Activated T-cell treated with anti-CD3 and anti-CD28 coated beads, Interleukin-2, amount 50 U/mL, for 48 hours (primary cell): Measurements from ENCODE around the gene THUMPD1.
"Not testable (repeated sequence)": the region's sequence is repeated elsewhere in the genome, so short reads cannot be mapped to it uniquely, and the experiment has no call there.

Source experiments
- DNase-seq, 2 experiments: peaks; one replicate each; pipeline ENCODE4 v3.0.0-alpha.2; 2020

Gene THUMPD1

DNA sequence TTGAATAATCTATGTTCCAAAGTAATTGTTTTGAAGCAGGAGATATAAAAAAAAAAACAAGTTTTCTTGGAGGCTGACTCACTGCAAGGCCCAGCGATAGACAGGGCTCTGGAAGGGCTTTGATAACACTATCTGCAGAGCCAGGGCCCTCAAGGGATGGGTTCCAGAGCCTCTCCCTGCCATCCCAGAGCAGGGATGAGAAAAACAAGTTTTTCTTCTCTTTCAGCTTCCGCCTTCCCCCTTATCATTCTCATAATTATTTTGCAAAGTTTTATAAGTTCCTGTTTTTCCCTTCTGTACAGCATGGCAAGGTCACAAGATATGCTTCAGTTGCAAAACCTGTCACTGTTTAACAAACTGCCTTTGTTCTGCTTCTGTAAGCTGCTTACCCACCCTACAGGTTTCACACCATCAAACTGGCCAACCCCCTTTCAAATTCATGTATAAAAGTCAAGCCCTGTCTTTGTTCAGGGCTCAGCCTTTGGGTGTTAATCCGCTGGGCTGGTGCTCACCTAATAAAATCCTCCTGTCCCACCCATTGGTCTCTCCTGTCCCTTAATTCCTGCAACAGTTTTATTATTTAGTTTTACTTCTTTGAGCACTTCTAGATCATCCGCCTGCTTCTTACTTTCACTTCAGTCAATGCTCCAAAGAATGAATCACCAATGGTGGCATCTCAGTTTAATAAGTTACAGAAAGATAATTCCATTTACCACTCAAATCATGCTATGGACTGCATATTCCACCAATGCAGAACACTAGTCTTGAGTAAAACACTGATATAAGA, 5.6 kb upstream of the THUMPD1 start:
- DNase-seq: no peak

DNA sequence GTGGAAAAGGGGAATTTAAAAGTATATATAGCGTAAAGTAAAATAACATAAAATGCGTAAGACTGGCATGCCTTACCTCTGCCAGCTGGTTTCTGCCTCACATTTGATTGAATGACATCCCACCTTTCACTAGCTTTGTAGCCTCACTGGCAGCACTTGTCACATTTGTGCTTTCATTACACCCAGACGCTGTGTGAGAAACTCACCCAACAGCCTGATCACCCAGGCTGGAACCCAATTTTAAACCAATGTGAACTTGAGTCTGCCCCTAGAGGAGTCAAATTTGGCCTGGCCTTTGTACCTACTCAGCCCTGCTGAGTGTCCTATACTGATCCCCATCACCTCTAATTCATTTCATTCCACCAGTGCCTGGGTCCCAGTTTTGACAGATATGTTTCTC, 4.8 kb upstream of the THUMPD1 start:
- no peak for DNase-seq

DNA sequence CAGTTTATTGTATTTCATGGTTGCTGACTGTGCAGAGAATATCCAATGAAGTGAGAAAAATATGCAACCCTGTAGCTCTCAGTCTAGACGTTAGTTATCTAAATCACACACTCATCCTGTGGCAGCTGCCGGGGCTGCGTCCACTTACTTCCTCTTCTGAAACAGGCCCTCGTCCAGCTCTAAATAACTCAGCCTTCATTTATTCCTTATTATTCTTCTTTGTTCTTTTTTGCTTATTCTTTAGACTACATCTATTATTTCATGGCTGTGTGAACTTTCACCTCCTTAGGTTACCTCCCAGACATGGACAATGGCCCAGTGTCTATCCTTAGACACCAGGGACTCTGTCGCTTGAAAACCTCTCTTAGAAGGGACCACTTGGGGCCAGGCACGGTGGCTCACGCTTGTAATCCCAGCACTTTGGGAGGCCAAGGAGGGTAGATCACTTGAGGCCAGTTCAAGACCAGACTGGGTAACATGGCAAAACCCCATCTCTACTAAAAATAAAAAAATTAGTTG, 3.4 kb upstream of the THUMPD1 start:
- DNase-seq: no peak

DNA sequence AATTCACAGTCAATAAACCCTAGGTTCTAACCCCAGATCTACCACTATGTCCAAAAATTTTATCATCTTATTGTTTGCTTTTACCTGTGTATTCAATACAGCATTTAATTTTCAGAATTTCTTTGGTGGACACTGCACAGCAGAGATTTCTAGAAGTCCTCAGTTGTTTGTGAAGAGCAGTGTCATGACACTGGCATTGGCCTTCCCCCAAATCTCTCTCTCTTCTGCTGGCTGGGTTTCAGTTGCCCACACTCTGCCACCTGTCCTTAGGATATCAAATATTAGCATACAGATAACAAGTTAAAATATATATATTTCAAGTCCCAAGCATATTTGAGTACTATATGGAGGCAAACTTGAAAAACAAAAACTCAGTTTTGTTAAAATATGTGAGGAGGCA, 2.0 kb upstream of the THUMPD1 start:
- DNase-seq: no peak

DNA sequence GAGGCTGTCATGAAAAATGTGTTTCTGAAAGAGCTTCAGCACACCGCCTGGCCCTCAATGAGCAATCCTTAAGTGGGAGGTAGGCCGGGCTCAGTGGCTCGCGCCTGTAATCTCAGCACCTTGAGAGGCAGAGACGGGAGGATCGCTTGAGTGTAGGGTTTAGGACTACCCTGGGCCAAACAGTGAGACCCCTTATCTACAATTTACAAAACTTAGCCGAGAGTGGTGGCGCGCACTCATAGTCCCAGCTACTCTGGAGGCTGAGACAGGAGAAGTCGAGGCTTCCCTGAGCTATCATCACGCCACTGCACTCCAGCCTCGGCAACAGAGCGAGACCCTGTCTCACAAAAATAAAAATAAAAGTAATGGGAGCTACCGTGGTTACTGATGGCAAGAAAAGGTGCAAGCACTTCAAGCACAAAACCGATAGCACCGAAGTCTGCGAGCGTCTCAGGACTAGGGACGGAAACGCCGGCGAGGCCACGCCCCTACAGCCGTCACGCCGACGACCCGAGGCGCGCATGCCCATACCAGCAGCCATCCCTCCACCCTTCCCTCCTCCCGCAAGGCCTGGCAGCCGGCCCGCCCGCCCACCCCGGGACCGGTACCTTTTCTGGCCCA, 607 bp downstream of the THUMPD1 start:
- DNase-seq: peak; percentile 88 to 93

DNA sequence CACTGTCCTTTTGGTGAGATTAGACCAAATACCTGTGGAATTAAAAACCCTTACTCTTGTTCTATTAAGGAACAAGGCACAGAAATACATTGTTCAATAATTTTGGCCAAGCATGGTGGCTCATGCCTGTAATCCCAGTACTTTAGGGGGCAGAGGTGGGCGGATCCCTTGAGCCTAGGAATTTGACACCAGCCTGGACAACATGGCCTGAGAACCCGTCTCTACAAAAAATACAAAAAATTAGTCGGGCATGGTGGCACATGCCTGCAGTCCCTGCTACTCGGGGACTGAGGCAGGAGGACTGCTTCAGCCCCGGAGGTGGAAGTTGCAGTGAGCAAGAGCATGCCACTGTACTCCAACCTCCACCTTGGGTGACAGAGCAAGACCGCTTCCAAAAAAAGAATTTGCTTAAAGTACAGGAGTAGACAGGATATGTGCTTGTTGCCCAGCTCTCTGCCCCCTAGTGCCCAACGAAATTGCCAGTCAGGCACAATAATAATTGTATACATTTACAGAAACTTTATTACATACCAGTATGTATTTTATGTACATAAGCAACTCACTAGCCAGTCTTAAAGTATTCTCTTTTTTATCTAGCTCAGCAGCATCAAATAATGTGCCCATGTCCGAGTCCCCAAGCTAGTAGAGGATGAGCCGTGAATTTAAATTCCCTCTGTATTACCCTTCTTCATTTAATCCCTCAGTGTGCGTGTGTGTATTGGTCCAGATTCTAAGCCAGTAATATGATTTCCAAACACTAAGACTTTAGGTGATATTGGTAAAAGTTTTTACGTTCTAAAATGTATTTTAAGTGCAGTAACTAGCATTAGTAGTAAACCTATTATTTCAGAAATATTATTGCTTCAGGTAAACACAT, 1.4 kb downstream of the THUMPD1 start:
- peak in 1 of 2 experiments; percentile 22 for DNase-seq

DNA sequence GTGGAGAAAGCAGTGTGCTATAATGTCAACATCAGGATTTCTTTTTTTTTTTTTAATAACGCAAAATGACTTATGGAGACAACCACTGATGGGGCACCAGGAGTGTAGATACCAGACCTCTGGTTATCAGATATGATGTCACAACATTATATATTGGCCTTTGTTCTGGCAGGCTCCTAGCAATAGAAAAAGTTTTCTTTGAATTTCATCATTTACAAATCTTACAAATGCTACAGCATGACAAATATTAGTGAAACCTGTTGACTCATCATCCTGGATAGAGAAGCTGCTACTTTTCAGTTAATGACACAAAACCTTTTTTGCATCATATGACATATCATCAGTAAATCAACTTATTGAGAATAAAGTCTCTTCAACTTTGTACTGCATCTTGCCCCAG, 6.1 kb downstream of the THUMPD1 start:
- DNase-seq: no peak

DNA sequence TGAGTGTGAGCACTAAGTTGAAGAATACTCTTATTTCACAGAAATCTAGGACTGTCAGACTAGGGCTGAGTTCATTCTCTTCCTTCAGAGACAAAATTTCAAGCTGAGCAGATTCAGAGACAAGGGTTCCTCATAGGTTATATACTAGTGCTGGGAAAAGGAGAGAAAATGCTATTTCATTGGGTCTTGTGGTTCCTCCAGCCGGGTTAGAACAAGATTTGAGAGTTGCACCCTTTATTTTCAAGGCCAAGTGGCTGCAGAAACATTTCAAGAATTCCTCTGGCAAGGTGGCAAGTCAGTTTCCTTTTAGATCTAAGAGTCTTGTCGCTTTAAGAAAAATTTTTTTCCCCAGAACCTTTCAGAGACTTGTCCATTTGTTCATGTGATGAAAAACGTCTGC, 6.8 kb downstream of the THUMPD1 start:
- no peak for DNase-seq

DNA sequence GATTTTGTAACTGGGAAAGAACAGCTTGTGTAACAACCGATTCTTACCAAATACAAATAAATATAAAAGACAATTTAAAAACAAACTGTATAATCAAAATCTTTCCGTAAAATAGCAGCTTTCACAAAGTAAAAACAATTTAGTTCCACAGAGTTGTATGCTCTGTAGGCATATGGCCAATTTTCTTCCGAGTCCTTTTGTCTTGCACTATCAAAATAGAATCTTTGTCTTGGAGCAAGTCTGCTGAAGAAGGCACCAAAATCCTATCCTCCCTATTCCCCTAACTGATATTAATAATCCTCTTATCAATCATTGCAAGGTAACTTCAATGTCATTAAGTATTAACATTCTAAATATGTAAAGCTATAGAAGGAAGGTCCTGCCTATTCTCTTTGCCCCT, 7.6 kb downstream of the THUMPD1 start:
- DNase-seq: no peak

DNA sequence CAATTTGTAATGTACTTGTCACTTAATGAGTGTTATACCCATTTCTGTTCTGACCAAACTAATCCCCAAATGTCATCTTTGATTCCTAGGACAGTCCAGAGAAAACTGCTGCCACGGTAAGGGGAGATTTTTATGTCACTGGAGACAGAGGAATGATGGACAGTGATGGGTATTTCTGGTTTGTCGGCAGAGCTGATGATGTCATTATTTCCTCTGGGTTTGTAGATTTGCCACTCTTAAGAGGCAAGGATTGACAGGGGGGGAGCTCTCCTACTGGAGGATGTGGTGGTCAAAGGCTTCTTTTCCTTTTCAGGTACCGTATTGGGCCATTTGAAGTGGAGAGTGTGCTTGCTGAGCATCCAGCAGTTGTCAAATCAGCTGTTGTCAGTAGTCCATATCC, 12.5 kb downstream of the THUMPD1 start:
- no peak for DNase-seq

DNA sequence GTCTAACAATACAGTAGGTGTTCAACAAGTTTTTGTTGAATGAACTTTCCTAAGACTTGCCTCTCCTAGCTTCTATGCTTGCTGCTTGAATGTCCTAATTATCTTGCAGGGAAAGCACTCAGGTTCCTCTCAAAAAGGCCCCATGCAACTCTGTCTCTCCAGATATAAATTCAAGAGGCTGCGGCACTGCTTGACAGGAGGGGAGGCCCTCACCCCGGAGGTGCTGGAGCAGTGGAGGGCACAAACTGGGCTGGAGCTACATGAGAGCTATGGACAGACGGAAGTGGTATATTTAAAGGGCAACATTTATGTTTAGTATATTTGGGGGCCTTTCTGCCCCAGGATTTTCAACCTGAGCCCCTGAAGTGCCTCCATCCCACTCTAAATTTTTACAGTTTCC, 14.4 kb downstream of the THUMPD1 start:
- DNase-seq: no peak

DNA sequence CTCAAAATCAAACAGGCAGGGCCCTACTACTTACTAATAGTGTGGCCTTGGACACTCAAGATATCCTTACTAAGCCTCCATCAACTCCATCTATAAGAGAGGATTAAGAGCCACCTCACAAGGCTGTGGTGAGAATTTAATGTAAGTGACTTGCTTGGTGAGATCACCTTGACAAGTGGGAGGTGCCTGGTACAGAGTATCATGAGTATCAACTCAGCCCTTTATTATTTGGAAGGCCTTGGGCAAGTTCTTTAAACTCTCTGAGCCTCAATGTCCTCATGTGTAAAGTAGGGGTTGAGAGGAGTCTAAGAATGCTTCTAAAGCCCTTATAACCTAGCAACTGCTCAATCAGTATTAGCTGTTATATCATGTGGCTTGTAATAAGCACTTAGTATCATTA, 15.0 kb downstream of the THUMPD1 start:
- no peak for DNase-seq

DNA sequence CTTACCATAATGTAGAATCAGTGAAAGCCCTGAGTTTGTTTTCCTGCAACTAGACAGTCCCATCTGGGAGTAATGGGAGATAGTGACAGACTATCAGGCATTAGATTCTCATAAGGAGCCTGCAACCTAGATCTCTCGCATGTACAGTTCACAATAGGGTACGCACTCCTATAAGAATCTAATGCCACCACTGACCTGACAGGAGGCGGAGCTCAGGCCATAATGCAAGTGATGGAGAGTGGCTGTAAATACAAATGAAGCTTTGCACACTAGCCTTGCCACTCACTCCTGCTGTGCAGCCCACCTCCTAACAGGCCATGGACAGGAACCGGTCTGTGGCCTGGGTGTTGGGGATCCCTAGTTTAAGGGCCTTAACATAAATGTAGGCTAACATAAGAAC, 21.4 kb downstream of the THUMPD1 start:
- no peak for DNase-seq

DNA sequence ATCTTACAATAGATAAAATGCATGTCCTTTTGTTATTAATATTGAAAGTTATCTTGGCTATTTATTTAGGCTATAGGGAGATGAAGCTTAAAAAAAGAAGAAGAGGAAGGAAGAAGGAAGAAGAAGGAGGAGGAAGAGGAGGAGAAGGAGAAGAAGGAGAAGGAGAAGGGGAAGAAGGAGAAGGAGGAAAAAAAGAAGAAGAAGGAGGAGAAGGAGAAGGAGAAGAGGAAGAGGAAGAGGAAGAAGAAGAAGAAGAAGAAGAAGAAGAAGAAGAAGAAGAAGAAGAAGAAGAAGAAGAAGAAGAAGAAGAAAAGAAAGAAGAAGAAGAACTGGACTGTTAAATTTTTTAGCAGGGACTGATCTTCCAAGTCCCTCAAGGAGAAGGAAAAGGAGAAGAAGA, 23.9 kb downstream of the THUMPD1 start:
- DNase-seq: not testable (repeated sequence)

DNA sequence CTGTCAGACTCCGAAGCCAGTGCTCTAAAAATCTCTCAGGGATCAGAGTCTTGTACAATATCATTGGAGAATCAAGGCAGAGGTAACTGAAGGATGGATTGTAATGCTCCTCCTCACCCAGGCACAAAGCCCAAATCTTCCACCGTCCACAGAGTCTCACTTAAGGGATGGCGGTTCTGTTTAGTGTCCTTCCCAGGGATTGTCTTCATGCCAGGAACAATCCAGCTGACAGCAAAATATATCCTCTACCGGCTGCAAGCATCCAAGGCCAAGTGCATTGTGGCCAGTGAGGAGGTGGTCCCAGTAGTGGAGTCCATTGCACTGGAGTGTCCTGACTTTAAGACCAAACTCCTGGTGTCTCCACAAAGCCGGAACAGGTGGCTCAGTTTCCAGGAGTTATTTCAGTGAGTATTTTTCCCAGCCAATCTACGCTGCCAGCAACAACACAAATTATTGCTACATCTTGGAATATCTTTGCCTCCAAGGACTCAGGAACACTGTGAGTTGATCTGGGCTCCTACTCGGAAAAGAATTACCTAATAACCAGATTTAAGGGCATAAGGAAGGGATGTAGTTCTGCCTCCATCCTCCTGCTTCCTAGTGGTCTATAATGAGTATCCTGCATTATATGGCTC, 30.2 kb downstream of the THUMPD1 start:
- DNase-seq: no peak

DNA sequence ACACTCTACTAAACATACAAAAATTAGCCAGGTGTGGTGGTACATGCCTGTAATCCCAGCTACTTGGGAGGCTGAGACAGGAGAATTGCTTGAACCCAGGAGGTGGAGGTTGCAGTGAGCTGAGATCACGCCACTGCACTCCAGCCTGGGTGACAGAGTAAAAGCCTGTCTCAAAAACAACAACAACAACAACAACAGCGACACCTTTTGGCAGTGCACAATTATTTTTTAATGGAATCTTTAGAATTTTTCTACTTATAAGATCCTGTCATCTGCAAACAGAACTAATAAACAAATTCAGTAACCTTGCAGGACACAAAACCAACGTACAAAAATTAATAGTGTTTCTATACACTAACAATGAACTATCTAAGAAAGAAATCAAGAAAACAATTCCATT, 33.5 kb downstream of the THUMPD1 start:
- not testable (repeated sequence) for DNase-seq

DNA sequence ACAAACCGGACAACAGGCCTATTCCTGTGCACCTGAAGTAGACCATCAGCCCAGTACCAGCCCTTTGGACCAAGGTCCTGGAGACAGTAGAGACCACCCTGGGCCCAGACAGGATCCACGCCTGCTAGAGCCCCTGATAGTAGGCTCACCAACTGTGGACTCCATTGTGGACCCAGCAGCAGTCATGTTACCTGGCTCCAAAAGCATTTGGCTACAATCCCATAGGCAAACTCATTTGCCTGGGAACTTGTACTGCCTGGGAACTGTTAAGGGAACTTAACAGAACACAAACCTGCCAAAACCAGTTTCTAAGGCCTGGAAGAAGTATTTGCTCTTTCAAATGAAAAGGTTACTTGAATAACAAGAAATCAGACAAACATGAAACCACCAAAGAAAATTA, 34.2 kb downstream of the THUMPD1 start:
- no peak for DNase-seq

DNA sequence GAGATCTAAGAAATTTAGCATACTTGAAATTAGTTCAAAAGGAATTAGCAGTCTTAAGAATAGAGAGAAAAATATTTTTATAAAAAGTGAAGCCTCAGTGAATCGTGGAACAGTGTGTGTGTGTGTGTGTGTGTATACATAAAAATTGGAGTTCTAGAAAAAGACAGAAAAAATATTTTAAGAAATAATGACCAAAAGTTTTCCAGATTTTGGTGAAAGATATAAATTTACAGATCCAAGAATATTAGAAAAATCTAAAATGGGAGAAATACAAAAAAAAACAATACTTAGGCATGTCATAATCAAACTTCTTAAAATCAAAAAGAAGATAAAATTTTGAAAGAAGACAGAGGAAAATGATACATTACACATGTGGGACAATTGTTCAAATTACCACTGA, 35.6 kb downstream of the THUMPD1 start:
- DNase-seq: not testable (repeated sequence)

DNA sequence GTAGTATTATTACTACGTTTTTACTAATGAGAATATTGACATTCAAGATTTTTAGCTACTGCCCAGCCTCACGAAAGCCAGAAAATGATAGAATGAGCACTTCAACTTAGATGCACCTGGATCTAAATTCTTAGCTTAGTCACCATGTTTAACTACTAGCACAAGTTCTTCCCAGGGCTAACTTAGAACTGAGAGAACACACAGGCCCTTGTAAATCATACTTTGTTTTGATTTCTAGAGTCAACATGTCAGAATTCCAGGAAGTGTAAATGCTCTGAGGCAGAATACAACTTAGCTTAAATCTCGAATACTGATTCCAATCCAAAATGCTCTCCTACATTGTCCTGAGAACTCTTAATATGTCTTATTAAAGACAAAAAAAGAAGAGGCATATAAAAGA, 37.3 kb downstream of the THUMPD1 start:
- no peak for DNase-seq

DNA sequence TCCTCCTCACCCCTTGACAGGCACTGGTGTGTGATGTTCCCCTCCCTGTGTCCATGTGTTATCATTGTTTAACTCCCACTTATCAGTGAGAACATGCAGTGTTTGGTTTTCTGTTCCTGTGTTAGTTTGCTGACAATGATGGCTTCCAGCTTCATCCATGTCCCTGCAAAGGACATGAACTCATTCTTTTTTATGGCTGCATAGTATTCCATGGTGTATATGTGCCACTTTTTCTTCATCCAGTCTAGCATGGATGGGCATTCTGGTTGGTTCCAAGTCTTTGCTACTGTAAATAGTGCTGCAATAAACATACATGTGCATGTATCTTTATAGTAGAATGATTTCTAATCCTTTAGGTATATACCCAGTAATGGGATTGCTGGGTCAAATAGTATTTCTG, 39.9 kb downstream of the THUMPD1 start:
- DNase-seq: not testable (repeated sequence)

DNA sequence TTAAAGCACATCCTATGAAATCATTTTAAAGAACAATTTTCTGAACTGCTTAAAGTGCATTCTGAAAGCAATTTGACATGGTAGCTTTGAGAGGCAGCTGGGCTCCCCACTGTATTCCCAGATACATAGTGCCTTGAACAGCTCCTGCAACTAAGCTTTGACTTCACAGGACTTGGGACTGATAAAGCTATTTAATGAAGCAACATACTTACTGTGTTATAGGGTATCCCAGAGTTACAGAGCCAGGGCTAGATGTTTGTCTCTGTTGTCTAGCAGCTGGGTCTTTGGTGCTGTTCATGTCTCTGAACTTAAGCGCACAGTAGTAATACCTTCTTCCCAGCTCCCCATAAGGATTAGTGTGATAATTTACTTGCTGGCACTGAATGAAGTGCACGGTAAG, 45.0 kb downstream of the THUMPD1 start:
- no peak for DNase-seq

DNA sequence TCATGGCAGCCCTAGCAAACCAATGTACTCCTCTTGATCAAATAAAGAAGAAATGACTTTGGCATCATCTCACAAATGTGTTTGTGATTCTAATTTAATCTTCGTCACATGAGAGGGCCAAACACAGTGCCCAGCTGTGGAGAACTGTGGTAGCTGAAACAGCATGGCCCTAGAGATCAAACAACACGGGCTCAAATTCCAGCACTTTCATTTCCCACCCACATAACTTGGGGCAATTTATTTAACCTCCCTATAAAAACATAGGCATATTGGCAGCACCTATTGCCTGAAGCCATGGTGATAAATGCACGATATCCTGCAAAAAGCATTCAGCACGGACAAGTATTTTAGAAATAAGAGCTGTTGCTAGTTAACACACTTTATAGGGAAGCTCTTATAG, 46.6 kb downstream of the THUMPD1 start:
- DNase-seq: no peak

DNA sequence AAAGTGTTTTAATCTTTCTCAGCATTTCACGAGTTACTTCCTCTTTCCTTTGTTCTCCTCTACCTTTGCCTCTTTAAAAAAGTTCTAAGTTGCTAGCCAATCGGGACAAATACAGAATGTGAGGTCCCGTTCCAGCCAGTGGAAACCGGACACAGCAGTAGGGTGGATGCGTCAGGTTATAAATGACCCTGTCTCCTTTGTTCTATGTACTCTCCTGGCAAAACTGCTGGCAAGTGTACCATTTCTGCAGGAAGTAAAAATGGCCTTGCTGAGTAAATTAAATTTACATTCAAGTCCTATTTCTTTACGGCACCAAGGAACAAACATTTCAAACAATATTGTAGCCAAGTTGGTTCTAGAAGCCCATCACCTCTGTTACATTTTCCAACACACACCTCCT, 47.5 kb downstream of the THUMPD1 start:
- not testable (repeated sequence) for DNase-seq
